ENCODE results near the gene RAD51B. TPM values are rescaled to one million over a fixed set of nuclear protein-coding genes. Genes with fewer than 3 reads are reported as not detected.

The RAD51B gene
- total RNA-seq, 1 donor from 2014 or later, result 28.5 TPM

GRCh38 chr14:68634332-68634731 lies 814.8 kb downstream of the RAD51B start:
- Histone ChIP-seq H3K27ac (peak overlapping the region; percentile 82), H3K4me3 (no peak overlapping the region), H3K27me3 (no peaks in the 10 kb centered on the region), H3K4me1 (peaks cover 71% of the 10 kb centered on the region), H3K9me3 (no peaks in the 10 kb centered on the region), H3K36me3 (no peaks in the 10 kb centered on the region)
- TF ChIP-seq POLR2AphosphoS5 (IDR thresholded peaks at IDR 0.05; ENCODE audit: insufficient read depth in 1 of 2, low read depth in 1 of 2) (no peak), POLR2A (IDR thresholded peaks at IDR 0.05) (no peak)
- TF ChIP-seq, protein P1, sequence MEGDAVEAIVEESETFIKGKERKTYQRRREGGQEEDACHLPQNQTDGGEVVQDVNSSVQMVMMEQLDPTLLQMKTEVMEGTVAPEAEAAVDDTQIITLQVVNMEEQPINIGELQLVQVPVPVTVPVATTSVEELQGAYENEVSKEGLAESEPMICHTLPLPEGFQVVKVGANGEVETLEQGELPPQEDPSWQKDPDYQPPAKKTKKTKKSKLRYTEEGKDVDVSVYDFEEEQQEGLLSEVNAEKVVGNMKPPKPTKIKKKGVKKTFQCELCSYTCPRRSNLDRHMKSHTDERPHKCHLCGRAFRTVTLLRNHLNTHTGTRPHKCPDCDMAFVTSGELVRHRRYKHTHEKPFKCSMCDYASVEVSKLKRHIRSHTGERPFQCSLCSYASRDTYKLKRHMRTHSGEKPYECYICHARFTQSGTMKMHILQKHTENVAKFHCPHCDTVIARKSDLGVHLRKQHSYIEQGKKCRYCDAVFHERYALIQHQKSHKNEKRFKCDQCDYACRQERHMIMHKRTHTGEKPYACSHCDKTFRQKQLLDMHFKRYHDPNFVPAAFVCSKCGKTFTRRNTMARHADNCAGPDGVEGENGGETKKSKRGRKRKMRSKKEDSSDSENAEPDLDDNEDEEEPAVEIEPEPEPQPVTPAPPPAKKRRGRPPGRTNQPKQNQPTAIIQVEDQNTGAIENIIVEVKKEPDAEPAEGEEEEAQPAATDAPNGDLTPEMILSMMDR (IDR thresholded peaks at IDR 0.05), result no peak
- peak; percentile 49 to 84 for DNase-seq (ENCODE audit: extremely low spot score in 2 of 2)
- intact Hi-C loops (cut with DNase I), result no loop called here

GRCh38 chr14:68634874-68635595 lies 815.5 kb downstream of the RAD51B start:
- no peaks in the 10 kb centered on the region for H3K9me3 ChIP-seq
- peak; percentile 14 to 40 for DNase-seq (ENCODE audit: extremely low spot score in 2 of 2)
- peaks cover 75% of the 10 kb centered on the region for H3K4me1 ChIP-seq
- no peak for TF ChIP-seq POLR2A (IDR thresholded peaks at IDR 0.05)
- TF ChIP-seq, protein P1 (IDR thresholded peaks at IDR 0.05), result no peak
- no peak for TF ChIP-seq POLR2AphosphoS5 (IDR thresholded peaks at IDR 0.05; ENCODE audit: insufficient read depth in 1 of 2, low read depth in 1 of 2)
- H3K36me3 ChIP-seq, result no peaks in the 10 kb centered on the region
- H3K27me3 ChIP-seq, result no peaks in the 10 kb centered on the region
- H3K27ac ChIP-seq, result no peak overlapping the region
- intact Hi-C loops (cut with DNase I), result no loop called here
- no peak overlapping the region for H3K4me3 ChIP-seq

- DNase-seq (ENCODE audit: extremely low spot score in 2 of 2), result peak; percentile 43 to 82
- Histone ChIP-seq H3K9me3 (peaks cover 6% of the 10 kb centered on the region), H3K27me3 (no peaks in the 10 kb centered on the region), H3K27ac (peak overlapping the region; percentile 82), H3K4me3 (no peak overlapping the region), H3K4me1 (peaks cover 69% of the 10 kb centered on the region), H3K36me3 (no peaks in the 10 kb centered on the region)
- no peak for TF ChIP-seq POLR2A (IDR thresholded peaks at IDR 0.05)
- TF ChIP-seq POLR2AphosphoS5 (IDR thresholded peaks at IDR 0.05; ENCODE audit: insufficient read depth in 1 of 2, low read depth in 1 of 2), result no peak
- TF ChIP-seq, protein P1 (IDR thresholded peaks at IDR 0.05), result no peak
- intact Hi-C loops (cut with DNase I), result no loop called here
Measured at GRCh38 chr14:68636597-68636996, 817.0 kb downstream of the RAD51B start.

GRCh38 chr14:68637106-68638021 lies 817.8 kb downstream of the RAD51B start:
- no peak for TF ChIP-seq POLR2A (IDR thresholded peaks at IDR 0.05)

GRCh38 chr14:68638141-68638999 lies 818.8 kb downstream of the RAD51B start:
- Histone ChIP-seq H3K4me1 (peaks cover 53% of the 10 kb centered on the region), H3K9me3 (peaks cover 6% of the 10 kb centered on the region), H3K27ac (peak overlapping the region; percentile 82), H3K27me3 (no peaks in the 10 kb centered on the region), H3K36me3 (no peaks in the 10 kb centered on the region), H3K4me3 (no peak overlapping the region)
- DNase-seq (ENCODE audit: extremely low spot score in 2 of 2), result peak; percentile 67 to 82
- TF ChIP-seq POLR2AphosphoS5 (IDR thresholded peaks at IDR 0.05; ENCODE audit: insufficient read depth in 1 of 2, low read depth in 1 of 2) (no peak), POLR2A (IDR thresholded peaks at IDR 0.05) (no peak)
- TF ChIP-seq, protein P1 (IDR thresholded peaks at IDR 0.05), result no peak
- intact Hi-C loops (cut with DNase I), result no loop called here

More at GRCh38 chr14:68637106-68638021, 817.8 kb downstream of the RAD51B start:
- no peaks in the 10 kb centered on the region for H3K27me3 ChIP-seq
- H3K27ac ChIP-seq, result peak overlapping the region; percentile 82
- H3K36me3 ChIP-seq, result no peaks in the 10 kb centered on the region
- H3K9me3 ChIP-seq, result peaks cover 6% of the 10 kb centered on the region
- peak; percentile 61 to 92 for DNase-seq (ENCODE audit: extremely low spot score in 2 of 2)
- intact Hi-C loops (cut with DNase I), result no loop called here
- H3K4me1 ChIP-seq, result peaks cover 62% of the 10 kb centered on the region
- no peak overlapping the region for H3K4me3 ChIP-seq

All from vagina (tissue), 2 donors.